IMR-90 (cell line): ENCODE measurements around the gene MTG1. TPM values are rescaled to one million over a fixed set of nuclear protein-coding genes. Genes with fewer than 3 reads are reported as not detected.
"Not testable (repeated sequence)": the region's sequence is repeated elsewhere in the genome, so short reads cannot be mapped to it uniquely, and the experiment has no call there.

Experiments
- ATAC-seq: fragments of 200-7000 bp; cut with Tn5 transposase; 2 replicates; pipeline ENCODE4 v1.9.1; 2020; ENCODE audit warnings: low read depth, mild to moderate bottlenecking, moderate library complexity
- BruUV-seq: library from RNA; stranded (reverse); fragments of 400-500 nt; replicated peaks from 2 replicates; lab custom pipeline; 2021; lab: Mats Ljungman, UMichigan
- CTCF ChIA-PET: fragments of 300-600 bp; formaldehyde crosslinking; extraction: SDS; loops from one replicate; lab custom pipeline; 2021; ENCODE audit warnings: antibody characterized with exemption; lab: Yijun Ruan, JAX
- POLR2A ChIA-PET: fragments of 300-600 bp; sonication (Branson Sonifier 250); formaldehyde crosslinking; loops from one replicate; lab custom pipeline; 2022; ENCODE audit warnings: antibody characterized with exemption; ENCODE audit not compliant: unreplicated experiment; lab: Charles Lee
- DNase-seq: peaks from one replicate; pipeline ENCODE4 v3.0.0; 2013
- H2AFZ ChIP-seq: replicated peaks from 2 replicates; pipeline ENCODE3; 2013; ENCODE audit warnings: low read length, mild to moderate bottlenecking; ENCODE audit not compliant: poor library complexity
- H2AK5ac ChIP-seq: 2 replicates; pipeline ENCODE4 v1.6.1; 2013; ENCODE audit warnings: low read depth, low read length, inconsistent platforms
- H2AK9ac ChIP-seq: replicated peaks from 2 replicates; pipeline ENCODE3; 2013; ENCODE audit warnings: mild to moderate bottlenecking, low read depth, low read length, moderate library complexity; ENCODE audit not compliant: poor library complexity
- H2BK120ac ChIP-seq: 2 replicates; pipeline ENCODE4 v1.6.1; 2013; ENCODE audit warnings: low read depth, low read length, inconsistent platforms
- H2BK15ac ChIP-seq: 3 replicates; pipeline ENCODE4 v1.6.1; 2013; ENCODE audit warnings: low read depth, low read length, inconsistent platforms
- H2BK20ac ChIP-seq: 2 replicates; pipeline ENCODE4 v1.6.1; 2013; ENCODE audit warnings: low read depth, mild to moderate bottlenecking, inconsistent platforms, low read length, moderate library complexity
- H2BK5ac ChIP-seq: 2 replicates; pipeline ENCODE4 v1.6.1; 2013; ENCODE audit warnings: mild to moderate bottlenecking, low read depth, low read length, inconsistent platforms; ENCODE audit not compliant: poor library complexity, severe bottlenecking
- H3K14ac ChIP-seq: replicated peaks from 2 replicates; pipeline ENCODE4 v1.6.1; 2013; ENCODE audit warnings: low read depth, low read length, inconsistent platforms
- H3K18ac ChIP-seq: 2 replicates; pipeline ENCODE4 v1.6.1; 2013; ENCODE audit warnings: low read depth, low read length, control low read depth
- H3K23ac ChIP-seq: 2 replicates; pipeline ENCODE4 v1.6.1; 2013; ENCODE audit warnings: low read depth, low read length, inconsistent platforms
- H3K27ac ChIP-seq: 2 replicates; pipeline ENCODE4 v1.5.1; 2013; ENCODE audit warnings: mild to moderate bottlenecking, control low read depth, low read length; ENCODE audit not compliant: insufficient read depth
- H3K27me3 ChIP-seq: 2 replicates; pipeline ENCODE4 v1.6.1; 2013; ENCODE audit warnings: low read length; ENCODE audit not compliant: control insufficient read depth, insufficient read depth
- H3K36me3 ChIP-seq: 2 replicates; pipeline ENCODE4 v1.6.1; 2013; ENCODE audit warnings: low read length, mixed read lengths; ENCODE audit not compliant: control insufficient read depth, insufficient read depth
- H3K4ac ChIP-seq: 2 replicates; pipeline ENCODE4 v1.6.1; 2013; ENCODE audit warnings: low read depth, low read length, inconsistent platforms
- H3K4me1 ChIP-seq: 2 replicates; pipeline ENCODE4 v1.6.1; 2013; ENCODE audit warnings: low read length, mixed read lengths; ENCODE audit not compliant: control insufficient read depth, insufficient read depth
- H3K4me2 ChIP-seq: 2 replicates; pipeline ENCODE4 v1.6.1; 2013; ENCODE audit warnings: low read depth, mild to moderate bottlenecking, control low read depth, low read length, moderate library complexity
- H3K4me3 ChIP-seq: 2 replicates; pipeline ENCODE4 v1.5.1; 2013; ENCODE audit warnings: low read depth, mild to moderate bottlenecking, control low read depth, low read length, moderate library complexity; ENCODE audit not compliant: insufficient read depth
- H3K56ac ChIP-seq: 2 replicates; pipeline ENCODE4 v1.6.1; 2013; ENCODE audit warnings: low read length, inconsistent platforms; ENCODE audit not compliant: insufficient read depth; ENCODE audit errors: extremely low read depth
- H3K79me1 ChIP-seq, 2 experiments: 2 replicates each; pipeline ENCODE4 v1.6.1; 2013; ENCODE audit warnings: low read length in 2 of 2, inconsistent platforms in 1 of 2, low read depth in 1 of 2
- H3K9ac ChIP-seq: 2 replicates; pipeline ENCODE4 v1.6.1; 2013; ENCODE audit warnings: low read depth, low read length, control low read depth
- H3K9me1 ChIP-seq: 2 replicates; pipeline ENCODE4 v1.6.1; 2013; ENCODE audit warnings: low read length, inconsistent platforms; ENCODE audit not compliant: insufficient read depth
- H3K9me3 ChIP-seq: 2 replicates; pipeline ENCODE4 v1.6.1; 2013; ENCODE audit warnings: low read length; ENCODE audit not compliant: control insufficient read depth, insufficient read depth
- H4K20me1 ChIP-seq: 2 replicates; pipeline ENCODE4 v1.6.1; 2013; ENCODE audit warnings: low read length, inconsistent platforms; ENCODE audit not compliant: insufficient read depth
- H4K5ac ChIP-seq: 2 replicates; pipeline ENCODE4 v1.6.1; 2013; ENCODE audit warnings: mild to moderate bottlenecking, low read depth, low read length, control low read depth
- H4K8ac ChIP-seq, 2 experiments: 2 replicates each; pipeline ENCODE4 v1.6.1; 2013; ENCODE audit warnings: low read depth in 2 of 2, low read length in 2 of 2, control low read depth in 1 of 2, inconsistent platforms in 1 of 2
- H4K91ac ChIP-seq: 2 replicates; pipeline ENCODE4 v1.6.1; 2013; ENCODE audit warnings: low read depth, low read length, inconsistent platforms; ENCODE audit not compliant: insufficient read depth
- CHD1 ChIP-seq: IDR thresholded peaks from 2 replicates; pipeline ENCODE4 v1.6.1; 2012; ENCODE audit warnings: low read depth, low read length, improper control_type of control experiment
- FOS ChIP-seq: fragments of 150-350 bp; IDR thresholded peaks from 2 replicates; pipeline ENCODE4 v1.6.1; 2016; ENCODE audit warnings: low read depth, low read length
- MAFK ChIP-seq: IDR thresholded peaks from 2 replicates; pipeline ENCODE4 v1.6.1; 2012; ENCODE audit warnings: low read depth, low read length, improper control_type of control experiment
- MAZ ChIP-seq: IDR thresholded peaks from 2 replicates; pipeline ENCODE4 v1.6.1; 2012; ENCODE audit warnings: low read depth, mild to moderate bottlenecking, low read length, improper control_type of control experiment, moderate library complexity, borderline replicate concordance
- RCOR1 ChIP-seq: IDR thresholded peaks from 2 replicates; pipeline ENCODE4 v1.6.1; 2012; ENCODE audit warnings: mild to moderate bottlenecking, low read length, improper control_type of control experiment; ENCODE audit not compliant: insufficient replicate concordance
- SMC3 ChIP-seq: fragments of 150-350 bp; IDR thresholded peaks from 2 replicates; pipeline ENCODE4 v1.6.1; 2016; ENCODE audit warnings: low read depth, mild to moderate bottlenecking, antibody characterized with exemption, low read length, moderate library complexity
- USF2 ChIP-seq: fragments of 150-350 bp; IDR thresholded peaks from 2 replicates; pipeline ENCODE4 v1.6.1; 2017; ENCODE audit warnings: mild to moderate bottlenecking, antibody characterized with exemption, low read length, low read depth
- WGBS, 2 experiments: methylation state at CpG; one replicate each; pipeline versions ENCODE4 v1.1.5 to v1.1.7; 2013; ENCODE audit warnings: missing lambda C conversion rate in 2 of 2; ENCODE audit not compliant: insufficient read length in 1 of 2; ENCODE audit errors: extremely low coverage in 2 of 2; 5-methylcytosine and 5-hydroxymethylcytosine counted together
- dilution Hi-C: fragments of 300-500 bp; cut with HindIII; formaldehyde crosslinking; loops from one replicate; pipeline ENCODE4 v1.14.3; 2018; ENCODE audit warnings: low sequenced_read_pairs; ENCODE audit not compliant: unreplicated experiment
- in situ Hi-C: fragments of 300-500 bp; cut with MboI; formaldehyde crosslinking; loops from 3 replicates; pipeline ENCODE4 v1.14.3; 2019; ENCODE audit warnings: low sequenced_read_pairs, inconsistent platforms, mixed read lengths
- intact Hi-C: fragments of 100-400 bp; cut with micrococcal nuclease; formaldehyde crosslinking; loops from 2 replicates; pipeline ENCODE4 v1.10.0; 2022
- polyA plus RNA-seq, 3 experiments: library from polyadenylated mRNA; depleted of rRNA; stranded (reverse); fragments of >200 nt; gene quantifications; 2 replicates each; pipeline ENCODE4 v1.2.3, GENCODE V29; 2012; ENCODE audit warnings: low replicate concordance in 1 of 3
- total RNA-seq: library from RNA; depleted of rRNA; stranded (reverse); fragments of >200 nt; gene quantifications from 2 replicates; pipeline ENCODE4 v1.2.3, GENCODE V29; 2012

Gene MTG1
- total and polyA plus RNA-seq, 2 of the 4 experiments (the other 2 are of a cell fraction): 38.5 to 64.8 TPM

- no peak overlapping the region for H3K4me3 ChIP-seq
- no peak overlapping the region for H3K4ac ChIP-seq
- ATAC-seq (no peak), DNase-seq (no peak)
- no peak overlapping the region for H2BK120ac ChIP-seq
- no peak overlapping the region for H3K18ac ChIP-seq
- in situ Hi-C loops (no loop called here), dilution Hi-C loops (no loop called here), intact Hi-C loops (no loop called here)
- no peak overlapping the region for H4K91ac ChIP-seq
- H3K4me2 ChIP-seq: no peak overlapping the region
- no peaks in the 10 kb centered on the region for H3K36me3 ChIP-seq
- no peak overlapping the region for H3K27ac ChIP-seq
- H3K9ac ChIP-seq: no peak overlapping the region
- no peaks in the 10 kb centered on the region for H3K27me3 ChIP-seq
- H2BK15ac ChIP-seq: no peak overlapping the region
- no peak overlapping the region for H3K56ac ChIP-seq
- no peak overlapping the region for H2AK9ac ChIP-seq
- H3K9me1 ChIP-seq: no peaks in the 10 kb centered on the region
- H3K4me1 ChIP-seq: no peaks in the 10 kb centered on the region
- no peak overlapping the region for H4K5ac ChIP-seq
- H4K20me1 ChIP-seq: no peaks in the 10 kb centered on the region
- H2AK5ac ChIP-seq: no peak overlapping the region
- no peak overlapping the region for H2AFZ ChIP-seq
- no peak for TF ChIP-seq SMC3
- TF ChIP-seq FOS: no peak
- TF ChIP-seq MAZ: no peak
- TF ChIP-seq CHD1: no peak
- no peak for TF ChIP-seq RCOR1
- no peak for TF ChIP-seq MAFK
- no peak for TF ChIP-seq USF2
- H3K79me1 ChIP-seq: no peaks in the 10 kb centered on the region
- 82% methylated on average over 12 of the region's 17 CpGs; no CpG with 5 or more reads in 1 of the 2 experiments for WGBS, 2 experiments
- no peak overlapping the region for H4K8ac ChIP-seq
- no peak overlapping the region for H3K14ac ChIP-seq
- H2BK5ac ChIP-seq: no peak overlapping the region
- H3K23ac ChIP-seq: no peak overlapping the region
- CTCF ChIA-PET: no interaction called here
- no TSS peak for BruUV-seq
- POLR2A ChIA-PET: no interaction called here
- no peak overlapping the region for H2BK20ac ChIP-seq
- no peaks in the 10 kb centered on the region for H3K9me3 ChIP-seq
Observed at GRCh38 chr10:133467286-133467911, 73.4 kb downstream of the MTG1 start.

GRCh38 chr10:133469205-133469604, 75.2 kb downstream of the MTG1 start:
- H3K4me2 ChIP-seq, H3K56ac ChIP-seq, H2AK5ac ChIP-seq, CTCF ChIA-PET, H4K5ac ChIP-seq, intact Hi-C loops, H2BK15ac ChIP-seq, H3K79me1 ChIP-seq, H4K8ac ChIP-seq, H2AFZ ChIP-seq, H3K4ac ChIP-seq, H4K20me1 ChIP-seq, H3K27ac ChIP-seq, H3K27me3 ChIP-seq, H3K14ac ChIP-seq, H2BK5ac ChIP-seq, ATAC-seq, H3K4me3 ChIP-seq, H2BK120ac ChIP-seq, H2BK20ac ChIP-seq, DNase-seq, H3K9ac ChIP-seq, H3K9me3 ChIP-seq, H3K9me1 ChIP-seq, dilution Hi-C loops, H3K36me3 ChIP-seq, POLR2A ChIA-PET, H3K18ac ChIP-seq, BruUV-seq, H4K91ac ChIP-seq, in situ Hi-C loops, H3K4me1 ChIP-seq, H2AK9ac ChIP-seq, H3K23ac ChIP-seq: not testable (repeated sequence)
- no CpG with 5 or more reads among the region's 3 CpGs for WGBS, 2 experiments
